ENCODE measurements around the gene LRSAM1.

The LRSAM1 gene

GRCh38 chr9:127519301-127520166 lies 68.2 kb downstream of the LRSAM1 start:
- DNase-seq = no peak

GRCh38 chr9:127520941-127521918 lies 69.9 kb downstream of the LRSAM1 start:
- DNase-seq = no peak

- no peak for DNase-seq
Measured at GRCh38 chr9:127521919-127522304, 70.6 kb downstream of the LRSAM1 start.

GRCh38 chr9:127522727-127523126 lies 71.4 kb downstream of the LRSAM1 start:
- no peak for DNase-seq

GRCh38 chr9:127523312-127523851 lies 72.1 kb downstream of the LRSAM1 start:
- no peak for DNase-seq

- DNase-seq = no peak
Measured at GRCh38 chr9:127524373-127524772, 73.1 kb downstream of the LRSAM1 start.

GRCh38 chr9:127525401-127526188 lies 74.3 kb downstream of the LRSAM1 start:
- DNase-seq = no peak

- DNase-seq = no peak
Measured at GRCh38 chr9:127526655-127527559, 75.6 kb downstream of the LRSAM1 start.

- DNase-seq = no peak
Measured at GRCh38 chr9:127527560-127528268, 76.4 kb downstream of the LRSAM1 start.

GRCh38 chr9:127528422-127529251 lies 77.3 kb downstream of the LRSAM1 start:
- no peak for DNase-seq

GRCh38 chr9:127529671-127530070 lies 78.4 kb downstream of the LRSAM1 start:
- DNase-seq = no peak

GRCh38 chr9:127530206-127530941 lies 79.1 kb downstream of the LRSAM1 start:
- DNase-seq = no peak

- DNase-seq = no peak
Measured at GRCh38 chr9:127531676-127532075, 80.4 kb downstream of the LRSAM1 start.

GRCh38 chr9:127534250-127534906 lies 83.1 kb downstream of the LRSAM1 start:
- DNase-seq = no peak

GRCh38 chr9:127534931-127535330 lies 83.6 kb downstream of the LRSAM1 start:
- no peak for DNase-seq

- no peak for DNase-seq
Measured at GRCh38 chr9:127535396-127535795, 84.1 kb downstream of the LRSAM1 start.

GRCh38 chr9:127535834-127536233 lies 84.5 kb downstream of the LRSAM1 start:
- no peak for DNase-seq

GRCh38 chr9:127536499-127536898 lies 85.2 kb downstream of the LRSAM1 start:
- no peak for DNase-seq

GRCh38 chr9:127537014-127537413 lies 85.7 kb downstream of the LRSAM1 start:
- DNase-seq = no peak

All from NCI-H1436 treated with DMSO at 0.1 percent for 48 hours (cell line).